HUES6 (cell line): Measurements from ENCODE around the gene NSMCE1.
"Not testable (repeated sequence)": the region's sequence is repeated elsewhere in the genome, so short reads cannot be mapped to it uniquely, and the experiment has no call there.

ENCODE experiments used
- H3K27ac ChIP-seq: 2 replicates; pipeline ENCODE4 v1.7.0; 2013; ENCODE audit warnings: low read depth, mild to moderate bottlenecking, low read length, inconsistent platforms
- H3K27me3 ChIP-seq: 2 replicates; pipeline ENCODE4 v1.6.1; 2013; ENCODE audit warnings: low read length; ENCODE audit not compliant: control insufficient read depth, insufficient read depth
- H3K36me3 ChIP-seq: 2 replicates; pipeline ENCODE4 v1.6.1; 2013; ENCODE audit warnings: low read length; ENCODE audit not compliant: control insufficient read depth, insufficient read depth
- H3K4me1 ChIP-seq: 2 replicates; pipeline ENCODE4 v1.6.1; 2013; ENCODE audit warnings: low read length; ENCODE audit not compliant: control insufficient read depth, insufficient read depth
- H3K4me3 ChIP-seq: 2 replicates; pipeline ENCODE4 v1.5.1; 2013; ENCODE audit warnings: low read depth, low read length
- H3K9ac ChIP-seq: one replicate; pipeline ENCODE4 v1.6.1; 2013; ENCODE audit warnings: mild to moderate bottlenecking, low read length
- H3K9me3 ChIP-seq: 2 replicates; pipeline ENCODE4 v1.6.1; 2013; ENCODE audit warnings: low read depth, low read length; ENCODE audit not compliant: control insufficient read depth, insufficient read depth

The NSMCE1 gene

DNA sequence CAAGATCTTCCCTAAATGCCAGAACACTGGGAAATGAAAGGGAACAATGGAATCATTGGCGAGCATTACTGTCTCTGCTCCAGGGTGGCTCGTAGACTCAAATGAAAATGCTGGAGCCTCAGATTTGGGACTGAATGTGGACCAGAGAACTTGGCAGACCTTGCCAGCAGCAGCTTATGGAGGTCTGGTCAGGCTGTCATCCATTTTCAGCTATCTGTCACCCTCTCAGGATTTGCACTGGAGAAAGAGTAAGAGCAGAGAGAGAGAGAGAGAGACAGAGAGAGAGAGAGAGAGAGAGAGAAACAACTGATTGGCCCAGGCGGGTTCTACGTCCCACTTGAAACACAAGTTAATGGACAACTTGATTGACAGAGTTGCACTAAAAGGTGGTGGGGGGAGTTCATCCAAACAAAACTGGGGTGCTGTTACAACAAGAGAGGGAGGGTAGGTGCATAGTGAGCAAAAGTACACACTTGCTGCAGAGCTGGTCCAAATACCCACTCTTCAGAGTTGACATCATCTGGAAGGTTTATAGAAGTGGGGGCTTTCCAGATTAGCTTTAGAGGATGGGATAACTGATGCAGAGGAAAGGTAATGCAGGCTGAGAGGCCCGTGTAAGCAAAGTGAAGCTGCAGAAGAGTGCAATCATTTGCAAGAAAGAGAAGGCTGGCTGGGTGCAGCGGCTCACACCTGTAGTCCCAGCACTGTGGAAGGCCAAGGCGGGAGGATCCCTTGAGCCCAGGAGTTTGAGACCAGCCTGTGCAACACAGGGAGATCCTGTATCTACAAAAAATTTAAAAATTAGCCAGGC, 16.5 kb upstream of the NSMCE1 start:
- Histone ChIP-seq H3K36me3 (no peaks in the 10 kb centered on the region), H3K9ac (no peak overlapping the region), H3K4me3 (no peak overlapping the region), H3K9me3 (no peaks in the 10 kb centered on the region), H3K4me1 (peaks cover 6% of the 10 kb centered on the region; the same call in 1 of the 2 replicates), H3K27me3 (no peaks in the 10 kb centered on the region), H3K27ac (no peak overlapping the region)

- Histone ChIP-seq H3K9me3 (no peaks in the 10 kb centered on the region), H3K9ac (no peak overlapping the region), H3K4me1 (peaks cover 6% of the 10 kb centered on the region; the same call in 1 of the 2 replicates), H3K27ac (no peak overlapping the region), H3K36me3 (no peaks in the 10 kb centered on the region), H3K4me3 (no peak overlapping the region), H3K27me3 (no peaks in the 10 kb centered on the region)
Observed at GRCh38 chr16:27281243-27281642, 12.7 kb upstream of the NSMCE1 start.

- no peak overlapping the region for H3K27ac ChIP-seq
- no peaks in the 10 kb centered on the region for H3K27me3 ChIP-seq
- H3K9me3 ChIP-seq, result no peaks in the 10 kb centered on the region
- 0 out of 2 replicates have a peak, but pooled peaks cover 3% of the 10 kb centered on the region for H3K4me1 ChIP-seq
- no peaks in the 10 kb centered on the region for H3K36me3 ChIP-seq
- H3K9ac ChIP-seq, result no peak overlapping the region
- H3K4me3 ChIP-seq, result no peak overlapping the region
Observed at GRCh38 chr16:27275394-27275793, 6.8 kb upstream of the NSMCE1 start.

DNA sequence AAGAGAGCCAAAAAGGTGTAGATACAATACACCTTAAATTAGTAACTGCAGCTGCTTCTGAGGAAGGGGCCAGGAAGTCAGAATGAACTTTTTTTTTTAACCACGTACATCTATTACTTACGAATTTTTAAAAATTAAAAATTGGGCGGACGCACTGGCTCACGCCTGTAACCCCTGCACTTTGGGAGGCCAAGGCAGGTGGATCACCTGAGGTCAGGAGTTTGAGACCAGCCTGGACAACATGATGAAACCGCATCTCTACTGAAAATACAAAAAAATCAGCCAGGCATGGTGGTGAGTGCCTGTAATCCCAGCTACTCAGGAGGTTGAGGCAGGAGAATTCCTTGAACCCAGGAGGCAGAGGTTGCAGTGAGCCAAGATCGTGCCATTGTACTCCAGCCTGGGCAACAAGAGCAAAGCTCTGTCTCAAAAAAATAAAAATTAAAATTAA, 5.9 kb upstream of the NSMCE1 start:
- not testable (repeated sequence) for H3K27ac ChIP-seq, H3K27me3 ChIP-seq, H3K4me3 ChIP-seq, H3K9me3 ChIP-seq, H3K9ac ChIP-seq, H3K36me3 ChIP-seq, H3K4me1 ChIP-seq

GRCh38 chr16:27273670-27274423, 5.3 kb upstream of the NSMCE1 start:
- Histone ChIP-seq H3K36me3 (no peaks in the 10 kb centered on the region), H3K4me1 (0 out of 2 replicates have a peak, but pooled peaks cover 3% of the 10 kb centered on the region), H3K27me3 (no peaks in the 10 kb centered on the region), H3K4me3 (no peak overlapping the region), H3K27ac (no peak overlapping the region), H3K9me3 (no peaks in the 10 kb centered on the region), H3K9ac (no peak overlapping the region)

GRCh38 chr16:27273330-27273669, 4.7 kb upstream of the NSMCE1 start:
- Histone ChIP-seq H3K36me3 (no peaks in the 10 kb centered on the region), H3K4me1 (0 out of 2 replicates have a peak, but pooled peaks cover 3% of the 10 kb centered on the region), H3K27ac (no peak overlapping the region), H3K4me3 (no peak overlapping the region), H3K9me3 (no peaks in the 10 kb centered on the region), H3K27me3 (no peaks in the 10 kb centered on the region), H3K9ac (no peak overlapping the region)

- H3K36me3 ChIP-seq, H3K4me1 ChIP-seq, H3K4me3 ChIP-seq, H3K9me3 ChIP-seq, H3K27ac ChIP-seq, H3K9ac ChIP-seq, H3K27me3 ChIP-seq: not testable (repeated sequence)
Observed at GRCh38 chr16:27272697-27273096, 4.1 kb upstream of the NSMCE1 start.

GRCh38 chr16:27272076-27272475, 3.5 kb upstream of the NSMCE1 start:
- Histone ChIP-seq H3K27me3 (no peaks in the 10 kb centered on the region), H3K4me1 (0 out of 2 replicates have a peak, but pooled peaks cover 5% of the 10 kb centered on the region), H3K36me3 (no peaks in the 10 kb centered on the region), H3K4me3 (no peak overlapping the region), H3K9me3 (no peaks in the 10 kb centered on the region), H3K27ac (no peak overlapping the region), H3K9ac (no peak overlapping the region)

DNA sequence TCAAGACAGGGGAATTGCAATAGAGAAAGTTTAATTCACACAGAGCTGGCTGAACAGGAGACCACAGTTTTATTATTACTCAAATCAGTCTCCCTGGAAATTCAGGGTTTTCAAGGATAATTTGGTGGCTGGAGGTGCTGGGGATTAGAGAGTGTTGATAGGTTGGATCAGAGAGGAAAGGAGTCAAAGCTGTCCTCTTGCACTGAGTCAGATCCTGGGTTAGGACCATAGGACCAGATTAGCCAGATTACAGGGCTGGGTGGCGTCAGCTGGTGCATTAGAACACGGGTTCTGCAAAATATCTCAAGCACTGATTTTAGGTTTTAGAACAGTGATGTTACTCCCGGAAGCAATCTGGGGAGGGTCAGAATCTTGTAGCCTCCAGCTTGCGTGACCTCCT, 1.8 kb upstream of the NSMCE1 start:
- Histone ChIP-seq H3K4me3 (no peak overlapping the region), H3K27ac (no peak overlapping the region), H3K36me3 (no peaks in the 10 kb centered on the region), H3K9me3 (no peaks in the 10 kb centered on the region), H3K27me3 (no peaks in the 10 kb centered on the region), H3K4me1 (0 out of 2 replicates have a peak, but pooled peaks cover 5% of the 10 kb centered on the region), H3K9ac (no peak overlapping the region)

DNA sequence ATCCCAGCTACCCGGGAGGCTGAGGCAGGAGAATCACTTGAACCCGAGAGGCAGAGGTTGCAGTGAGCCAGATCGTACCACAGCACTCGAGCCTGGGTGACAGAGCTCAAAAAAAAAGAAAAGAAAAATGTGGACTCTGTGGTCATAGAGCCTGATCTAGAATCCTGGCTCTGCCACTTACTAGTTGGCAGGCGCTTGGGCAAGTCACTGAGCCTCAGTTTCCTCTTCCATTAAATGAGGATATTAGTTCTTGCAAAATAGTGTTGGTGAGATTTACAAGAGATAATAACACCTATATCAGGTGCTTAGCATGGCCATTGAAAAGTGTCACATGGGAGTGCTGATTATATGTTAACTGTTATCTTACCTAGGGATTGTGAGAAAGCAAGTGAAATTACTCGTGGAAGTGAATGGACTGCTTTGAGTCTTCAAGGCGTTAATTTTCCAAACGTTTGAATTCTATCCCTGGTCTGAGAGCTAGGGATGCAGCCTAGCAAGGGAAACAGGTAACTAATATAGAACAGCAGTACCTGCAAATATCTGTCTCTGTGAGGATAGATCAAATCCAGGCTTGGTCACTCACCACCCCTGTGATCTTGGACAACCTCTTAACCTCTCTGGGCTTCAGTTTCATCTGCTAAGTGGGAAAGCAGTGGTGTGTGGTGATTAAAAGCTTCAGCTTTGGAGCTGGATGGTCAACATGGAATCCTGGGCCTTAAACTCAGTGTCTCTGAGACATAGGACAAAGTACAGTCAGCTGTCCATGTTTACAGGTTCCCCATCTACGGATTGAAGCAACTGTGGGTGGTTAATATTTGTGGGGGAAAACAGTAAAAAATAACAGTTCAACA, 953 bp upstream of the NSMCE1 start:
- no peaks in the 10 kb centered on the region for H3K36me3 ChIP-seq
- no peak overlapping the region for H3K27ac ChIP-seq
- H3K9me3 ChIP-seq, result no peaks in the 10 kb centered on the region
- peak overlapping the region; percentile 71; the same call in 1 of the 2 replicates for H3K4me3 ChIP-seq
- no peaks in the 10 kb centered on the region for H3K27me3 ChIP-seq
- H3K9ac ChIP-seq, result no peak overlapping the region
- H3K4me1 ChIP-seq, result 0 out of 2 replicates have a peak, but pooled peaks cover 5% of the 10 kb centered on the region
